Vagina (tissue), 2 donors: ENCODE measurements around the gene NR2C1.

ENCODE experiments used
- CTCF ChIP-seq, 3 experiments: fragments of 450-650 bp in 2 of 3; fragments of 200-600 bp in 1 of 3; sonication (generic) in 1 of 3; IDR thresholded peaks; one replicate each; pipeline ENCODE4 v1.5.1; 2017 to 2019; ENCODE audit warnings: antibody characterized with exemption in 3 of 3, mild to moderate bottlenecking in 2 of 3, moderate library complexity in 2 of 3
- POLR2A ChIP-seq, 2 donors: fragments of 450-650 bp; IDR thresholded peaks; one replicate each; pipeline ENCODE4 v1.6.1; 2017; ENCODE audit warnings: antibody characterized with exemption in 2 of 2, mild to moderate bottlenecking in 2 of 2, moderate library complexity in 2 of 2

- TF ChIP-seq POLR2A (IDR thresholded peaks at IDR 0.05) (no peak), CTCF (IDR thresholded peaks at IDR 0.05) (no peak)
Measured at GRCh38 chr12:95100264-95101190, 27.1 kb upstream of the NR2C1 start.
